Coronary artery (tissue), 2 donors: ENCODE data around the gene FBXW12.

ENCODE experiments used
- DNase-seq: peaks from one replicate; pipeline ENCODE4 v3.0.0-alpha.2; 2017; ENCODE audit warnings: low spot score
- H3K27ac ChIP-seq, 2 donors: fragments of 200-600 bp; sonication (generic); one replicate each; pipeline ENCODE4 v1.5.1; 2016 to 2019
- H3K4me3 ChIP-seq: fragments of 200-600 bp; sonication (generic); 2 replicates; pipeline ENCODE4 v1.5.1; 2016; ENCODE audit warnings: mild to moderate bottlenecking, moderate library complexity
- CTCF ChIP-seq: fragments of 200-600 bp; sonication (generic); IDR thresholded peaks from one replicate; pipeline ENCODE4 v1.5.1; 2019; ENCODE audit warnings: antibody characterized with exemption

Gene FBXW12

GRCh38 chr3:48414376-48415250 is 42.6 kb downstream of the FBXW12 start:
- Histone ChIP-seq H3K4me3 (no peak overlapping the region), H3K27ac (peak overlapping the region; percentile 28 to 85)
- TF ChIP-seq CTCF: no peak
- no peak for DNase-seq

GRCh38 chr3:48415251-48415953 is 43.4 kb downstream of the FBXW12 start:
- peak overlapping the region; percentile 28 to 85 for H3K27ac ChIP-seq
- TF ChIP-seq CTCF: no peak
- DNase-seq: no peak
- H3K4me3 ChIP-seq: no peak overlapping the region

- Histone ChIP-seq H3K4me3 (no peak overlapping the region), H3K27ac (peak overlapping the region in 1 of 2 donors; percentile 85)
- no peak for TF ChIP-seq CTCF
- no peak for DNase-seq
These were observed 44.1 kb downstream of the FBXW12 start for GRCh38 chr3:48416091-48416505.

GRCh38 chr3:48416546-48416945 is 44.5 kb downstream of the FBXW12 start:
- H3K27ac ChIP-seq: no peak overlapping the region
- no peak overlapping the region for H3K4me3 ChIP-seq
- DNase-seq: no peak
- TF ChIP-seq CTCF: no peak

- H3K27ac ChIP-seq: peak overlapping the region in 1 of 2 donors; percentile 16
- TF ChIP-seq CTCF: no peak
- no peak overlapping the region for H3K4me3 ChIP-seq
- DNase-seq: no peak
These were observed 45.6 kb downstream of the FBXW12 start for GRCh38 chr3:48417529-48418108.

- Histone ChIP-seq H3K27ac (peak overlapping the region in 1 of 2 donors; percentile 16), H3K4me3 (no peak overlapping the region)
- DNase-seq: no peak
- no peak for TF ChIP-seq CTCF
These were observed 46.1 kb downstream of the FBXW12 start for GRCh38 chr3:48418140-48418539.
